ENCODE results near the gene RCBTB2.

RCBTB2 gene

GRCh38 chr13:48578516-48579164 lies 45.8 kb upstream of the RCBTB2 start:
- DNase-seq (ENCODE audit: low read depth), result no peak
- no peak overlapping the region for H3K4me3 ChIP-seq (ENCODE audit: low read depth, low read length)
- no peak for TF ChIP-seq CTCF (IDR thresholded peaks at IDR 0.05; ENCODE audit: low read depth, low read length, missing control alignments)
- in situ Hi-C loops (cut with HindIII; ENCODE audit: low sequenced_read_pairs), result no loop called here

DNA sequence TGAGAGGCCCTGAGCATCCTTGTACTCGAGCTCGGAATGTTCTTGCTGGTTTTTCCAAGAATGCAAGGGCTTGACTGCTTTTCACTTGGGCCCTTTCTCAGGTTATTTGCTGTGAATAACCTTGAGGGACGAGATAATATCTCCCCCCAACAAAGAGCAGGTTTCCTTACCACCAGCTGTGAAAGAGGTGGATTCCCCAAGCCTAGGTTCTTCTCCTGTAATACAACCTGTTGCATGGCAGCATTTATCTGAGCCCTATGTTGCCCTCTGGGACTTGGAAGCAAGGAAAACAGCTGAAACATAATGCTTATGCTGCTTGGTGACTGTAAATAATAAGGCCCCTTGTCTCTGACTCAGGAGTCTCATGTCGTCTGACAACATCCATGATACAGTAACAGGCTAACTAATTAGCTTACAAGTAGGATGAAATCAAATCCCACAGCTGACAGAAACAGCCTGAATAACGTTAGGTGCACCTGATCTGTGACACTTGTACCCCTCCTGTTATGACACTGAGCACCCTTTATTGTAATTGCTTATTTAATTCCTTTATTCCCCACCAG lies 43.6 kb upstream of the RCBTB2 start:
- in situ Hi-C loops (cut with HindIII; ENCODE audit: low sequenced_read_pairs), result no loop called here
- TF ChIP-seq CTCF (IDR thresholded peaks at IDR 0.05; ENCODE audit: low read depth, low read length, missing control alignments), result no peak
- no peak for DNase-seq (ENCODE audit: low read depth)
- no peak overlapping the region for H3K4me3 ChIP-seq (ENCODE audit: low read depth, low read length)

DNA sequence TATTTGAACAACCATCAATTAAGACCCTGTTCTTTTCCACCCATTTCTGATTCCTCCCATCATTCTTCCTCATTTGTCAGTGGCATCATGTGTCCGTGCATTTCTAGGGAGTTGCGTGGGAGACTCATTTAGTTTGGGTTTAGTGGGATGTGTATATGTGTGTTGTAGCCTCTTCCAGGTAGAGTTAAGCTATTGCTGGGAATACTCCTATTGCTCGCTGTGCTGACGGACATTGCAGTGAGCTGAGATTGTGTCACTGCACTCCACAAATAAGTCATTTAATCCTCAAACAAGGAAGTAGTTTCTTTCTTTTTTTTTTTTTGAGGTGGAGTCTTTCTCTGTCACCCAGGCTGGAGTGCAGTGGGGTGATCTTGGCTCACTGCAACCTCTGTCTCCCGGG lies 42.2 kb upstream of the RCBTB2 start:
- no peak for DNase-seq (ENCODE audit: low read depth)
- no peak overlapping the region for H3K4me3 ChIP-seq (ENCODE audit: low read depth, low read length)
- no peak for TF ChIP-seq CTCF (IDR thresholded peaks at IDR 0.05; ENCODE audit: low read depth, low read length, missing control alignments)
- in situ Hi-C loops (cut with HindIII; ENCODE audit: low sequenced_read_pairs), result no loop called here

- in situ Hi-C loops (cut with HindIII; ENCODE audit: low sequenced_read_pairs), result no loop called here
- DNase-seq (ENCODE audit: low read depth), result no peak
- no peak overlapping the region for H3K4me3 ChIP-seq (ENCODE audit: low read depth, low read length)
- TF ChIP-seq CTCF (IDR thresholded peaks at IDR 0.05; ENCODE audit: low read depth, low read length, missing control alignments), result no peak
Observed at GRCh38 chr13:48574041-48574796, 41.3 kb upstream of the RCBTB2 start.

GRCh38 chr13:48573213-48574007 lies 40.5 kb upstream of the RCBTB2 start:
- no peak overlapping the region for H3K4me3 ChIP-seq (ENCODE audit: low read depth, low read length)
- no peak for DNase-seq (ENCODE audit: low read depth)
- in situ Hi-C loops (cut with HindIII; ENCODE audit: low sequenced_read_pairs), result no loop called here
- TF ChIP-seq CTCF (IDR thresholded peaks at IDR 0.05; ENCODE audit: low read depth, low read length, missing control alignments), result no peak

Data from astrocyte of the cerebellum (primary cell).